Liver (tissue), 3 donors: ENCODE results near the gene PNMA6F.

Source experiments
- CTCF ChIP-seq: fragments of 150-350 bp; IDR thresholded peaks from 2 replicates; pipeline ENCODE4 v1.5.1; 2017; ENCODE audit warnings: improper control_type of control experiment, low read depth, low read length; ENCODE audit not compliant: missing input control
- FOXA1 ChIP-seq: IDR thresholded peaks from 2 replicates; pipeline ENCODE4 v1.6.1; 2016; ENCODE audit warnings: antibody characterized with exemption
- GABPA ChIP-seq, 2 donors: IDR thresholded peaks in 1 of 2; conservative IDR thresholded peaks in 1 of 2; 2 replicates each; pipeline ENCODE4 v1.6.1; 2016; ENCODE audit warnings: antibody characterized with exemption in 2 of 2, mild to moderate bottlenecking in 1 of 2, moderate library complexity in 1 of 2
- HNF4A ChIP-seq, 2 donors: conservative IDR thresholded peaks; 2 replicates each; pipeline ENCODE4 v1.6.1; 2016; ENCODE audit warnings: antibody characterized with exemption in 2 of 2, mild to moderate bottlenecking in 2 of 2
- JUND ChIP-seq, 2 donors: IDR thresholded peaks; 2 replicates each; pipeline ENCODE4 v1.6.1; 2016; ENCODE audit warnings: antibody characterized with exemption in 2 of 2
- RAD21 ChIP-seq, 2 donors: IDR thresholded peaks; 2 replicates each; pipeline ENCODE4 v1.6.1; 2016; ENCODE audit warnings: antibody characterized with exemption in 2 of 2, mild to moderate bottlenecking in 2 of 2
- REST ChIP-seq: IDR thresholded peaks from 2 replicates; pipeline ENCODE4 v1.6.1; 2016; ENCODE audit warnings: antibody characterized with exemption, mild to moderate bottlenecking
- RXRA ChIP-seq, 2 donors: IDR thresholded peaks; 2 replicates each; pipeline ENCODE4 v1.6.1; 2017 to 2018; ENCODE audit warnings: antibody characterized with exemption in 2 of 2, mild to moderate bottlenecking in 1 of 2
- SP1 ChIP-seq: IDR thresholded peaks from 2 replicates; pipeline ENCODE4 v1.6.1; 2018; ENCODE audit warnings: antibody characterized with exemption, mild to moderate bottlenecking
- TAF1 ChIP-seq: conservative IDR thresholded peaks from 2 replicates; pipeline ENCODE4 v1.6.1; 2016; ENCODE audit warnings: antibody characterized with exemption, mild to moderate bottlenecking
- YY1 ChIP-seq: IDR thresholded peaks from 2 replicates; pipeline ENCODE4 v1.6.1; 2016; ENCODE audit warnings: antibody characterized with exemption, mild to moderate bottlenecking
- TF ChIP-seq, protein P1 (sequence below): IDR thresholded peaks from 2 replicates; pipeline ENCODE4 v1.6.1; 2016; ENCODE audit warnings: antibody characterized with exemption
- donor health status: healthy.
- donor health status: healthy.

DNA sequence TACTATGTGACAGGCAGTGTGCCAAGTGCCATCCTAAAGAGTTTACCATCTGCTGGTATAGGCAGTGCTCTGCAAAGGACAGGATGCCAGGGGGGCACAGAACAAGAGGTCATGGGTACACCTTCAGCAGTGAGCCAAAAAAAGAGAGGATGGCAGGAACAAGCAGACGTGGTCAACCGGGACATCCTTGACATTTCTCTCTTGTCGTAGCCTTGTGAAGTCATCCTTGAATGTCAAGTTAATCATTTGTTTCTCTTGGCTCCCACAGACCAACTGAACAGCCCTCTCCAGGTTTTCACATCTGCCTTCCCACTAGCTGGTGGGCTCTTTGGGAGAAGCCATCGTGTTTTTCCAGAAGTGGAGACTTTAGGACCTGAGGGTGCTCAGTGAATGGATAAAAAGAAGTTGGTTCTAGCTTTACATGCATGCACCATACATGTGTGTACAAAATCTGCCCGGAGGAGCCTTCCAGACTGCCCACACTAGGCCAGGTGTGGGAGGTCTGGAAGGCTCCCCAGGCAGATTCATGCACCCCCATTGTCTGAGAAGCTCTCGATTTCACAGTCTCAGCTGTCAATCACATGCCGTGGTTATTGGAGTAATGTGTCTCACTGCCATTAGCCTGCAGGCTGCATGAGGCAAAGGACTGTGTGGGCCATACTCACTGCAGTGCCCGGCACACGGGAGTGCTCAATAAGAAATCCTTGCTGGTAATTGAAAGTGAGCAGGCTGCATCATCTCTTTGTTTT, 16.4 kb downstream of the PNMA6F start:
- TF ChIP-seq CTCF (no peak), RXRA (IDR thresholded peaks at IDR 0.05) (no peak), FOXA1 (no peak), YY1 (no peak), TAF1 (no peak), JUND (IDR thresholded peaks at IDR 0.05) (no peak), SP1 (no peak), HNF4A (conservative IDR thresholded peaks at IDR 0.05) (no peak), RAD21 (IDR thresholded peaks at IDR 0.05) (no peak), GABPA (IDR thresholded peaks at IDR 0.05 in 1 of 2, conservative IDR thresholded peaks at IDR 0.05 in 1 of 2) (no peak), REST (no peak)
- TF ChIP-seq, protein P1, sequence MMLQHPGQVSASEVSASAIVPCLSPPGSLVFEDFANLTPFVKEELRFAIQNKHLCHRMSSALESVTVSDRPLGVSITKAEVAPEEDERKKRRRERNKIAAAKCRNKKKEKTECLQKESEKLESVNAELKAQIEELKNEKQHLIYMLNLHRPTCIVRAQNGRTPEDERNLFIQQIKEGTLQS, result no peak
